ENCODE results near the gene CATSPERE. TPM values are rescaled to one million over a fixed set of nuclear protein-coding genes. Genes with fewer than 3 reads are reported as not detected.

CATSPERE gene
- total RNA-seq, 4 donors from 2014 or later, result 0.82 to 5.3 (median 1.2) TPM

- TF ChIP-seq CTCF (IDR thresholded peaks at IDR 0.05; ENCODE audit: low read depth), result no peak
Measured at GRCh38 chr1:244502630-244503029, 41.6 kb downstream of the CATSPERE start.

DNA sequence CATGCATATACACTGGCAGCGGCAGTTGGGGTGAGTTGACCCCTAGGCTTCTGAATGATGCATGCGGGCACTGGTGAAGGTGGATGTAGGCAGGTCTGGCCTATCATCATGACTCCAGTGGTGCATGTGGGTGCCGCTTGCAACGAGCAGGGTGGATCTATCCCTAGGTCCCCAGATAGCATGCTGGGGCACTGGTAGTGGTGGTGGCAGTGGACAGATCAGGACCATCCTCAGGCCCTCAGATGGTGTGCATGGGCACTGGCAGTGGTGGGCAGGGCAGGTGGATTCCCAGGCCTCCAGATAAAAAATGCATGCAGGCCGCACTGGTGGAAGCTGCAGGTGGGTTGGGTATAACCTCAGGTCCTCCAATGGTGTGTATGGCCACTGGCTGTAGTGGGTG is 52.4 kb downstream of the CATSPERE start:
- no peak for TF ChIP-seq CTCF (IDR thresholded peaks at IDR 0.05; ENCODE audit: low read depth)

DNA sequence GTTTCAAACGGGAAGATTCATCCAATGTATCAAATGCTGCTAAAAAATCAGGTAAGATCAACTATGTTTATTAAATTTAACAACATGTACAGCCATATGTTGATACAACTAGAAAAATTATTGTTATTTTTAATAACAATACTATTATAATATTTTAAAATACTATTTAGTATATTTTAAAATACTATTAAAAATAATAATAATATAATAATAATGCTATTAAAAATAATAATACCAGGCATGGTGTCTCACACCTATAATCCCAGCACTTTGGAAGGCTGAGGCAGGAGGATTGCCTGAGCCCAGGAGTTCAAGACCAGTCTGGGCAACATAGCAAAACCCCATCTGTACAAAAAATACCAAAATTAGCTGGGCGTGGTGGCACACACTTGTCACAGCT is 54.6 kb downstream of the CATSPERE start:
- no peak for TF ChIP-seq CTCF (IDR thresholded peaks at IDR 0.05; ENCODE audit: low read depth)

DNA sequence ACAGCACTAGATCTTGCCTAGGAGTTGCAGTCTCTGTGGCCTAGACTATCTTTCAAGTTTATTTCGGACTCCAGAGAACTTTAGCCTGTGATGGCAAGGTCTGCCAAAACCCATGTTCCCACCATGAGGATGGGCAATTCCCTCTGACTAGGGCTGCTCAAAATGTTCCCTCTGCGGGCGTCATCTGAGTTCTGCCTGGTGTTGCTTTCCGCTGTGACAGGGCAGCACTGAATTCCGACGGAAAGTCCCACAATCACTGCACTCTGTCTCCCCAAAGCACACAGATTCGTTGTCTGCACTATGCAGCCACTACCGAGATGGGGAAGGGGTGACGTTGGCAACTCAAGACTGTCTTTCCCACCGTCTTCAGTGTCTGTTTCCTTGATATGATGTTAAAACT is 75.2 kb downstream of the CATSPERE start:
- no peak for TF ChIP-seq CTCF (IDR thresholded peaks at IDR 0.05; ENCODE audit: low read depth)

DNA sequence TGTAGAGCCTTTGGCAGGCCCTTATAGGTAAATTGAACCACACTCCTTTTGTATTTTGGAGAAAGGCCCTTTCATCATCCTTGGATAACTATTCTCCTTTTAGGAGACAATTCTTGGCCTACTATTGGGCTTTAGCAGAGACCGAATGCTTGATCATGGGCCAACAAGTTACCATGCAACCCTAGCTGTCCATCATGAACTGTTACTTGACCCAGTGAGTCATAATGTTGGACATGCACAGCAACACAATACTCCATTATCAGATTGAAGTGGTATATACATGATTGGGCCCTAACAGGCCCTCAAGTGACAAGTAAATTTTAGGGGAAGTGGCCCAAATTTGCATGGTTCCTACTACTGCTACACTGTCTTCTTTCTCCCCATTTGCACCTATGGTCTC is 84.4 kb downstream of the CATSPERE start:
- TF ChIP-seq CTCF (IDR thresholded peaks at IDR 0.05; ENCODE audit: low read depth), result no peak

GRCh38 chr1:244548558-244549115 is 87.6 kb downstream of the CATSPERE start:
- TF ChIP-seq CTCF (IDR thresholded peaks at IDR 0.05; ENCODE audit: low read depth), result no peak

DNA sequence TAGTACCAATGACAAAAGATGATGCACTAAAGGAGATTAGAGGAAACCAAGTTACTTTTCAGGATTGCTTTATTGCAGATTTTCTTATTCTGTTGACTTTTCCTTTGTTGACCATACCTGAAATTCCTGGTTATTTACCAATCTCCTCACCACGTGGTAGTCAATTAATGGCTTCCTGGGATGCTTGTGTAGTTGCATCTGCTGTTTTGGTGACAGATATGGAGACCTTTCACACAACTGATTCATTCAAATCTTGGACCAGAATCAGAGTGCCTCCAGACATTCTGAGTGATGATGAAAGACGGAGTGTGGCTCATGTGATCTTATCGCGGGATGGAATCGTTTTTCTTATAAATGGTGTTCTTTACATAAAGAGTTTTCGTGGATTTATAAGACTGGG is 91.3 kb downstream of the CATSPERE start:
- TF ChIP-seq CTCF (IDR thresholded peaks at IDR 0.05; ENCODE audit: low read depth), result no peak
